Body of pancreas (tissue), 4 donors: ENCODE data around the gene RAB8B.

ENCODE experiments used
- POLR2A ChIP-seq, 3 donors: fragments of 450-650 bp; IDR thresholded peaks; one replicate each; pipeline ENCODE4 v1.6.1; 2016; ENCODE audit warnings: antibody characterized with exemption in 3 of 3, mild to moderate bottlenecking in 2 of 3
- TF ChIP-seq, protein P1 (sequence below), 7 experiments: fragments of 450-650 bp in 4 of 7; fragments of 200-600 bp in 3 of 7; sonication (generic) in 3 of 7; IDR thresholded peaks; one replicate each; pipeline ENCODE4 v1.5.1; 2016 to 2019; ENCODE audit warnings: antibody characterized with exemption in 7 of 7

DNA sequence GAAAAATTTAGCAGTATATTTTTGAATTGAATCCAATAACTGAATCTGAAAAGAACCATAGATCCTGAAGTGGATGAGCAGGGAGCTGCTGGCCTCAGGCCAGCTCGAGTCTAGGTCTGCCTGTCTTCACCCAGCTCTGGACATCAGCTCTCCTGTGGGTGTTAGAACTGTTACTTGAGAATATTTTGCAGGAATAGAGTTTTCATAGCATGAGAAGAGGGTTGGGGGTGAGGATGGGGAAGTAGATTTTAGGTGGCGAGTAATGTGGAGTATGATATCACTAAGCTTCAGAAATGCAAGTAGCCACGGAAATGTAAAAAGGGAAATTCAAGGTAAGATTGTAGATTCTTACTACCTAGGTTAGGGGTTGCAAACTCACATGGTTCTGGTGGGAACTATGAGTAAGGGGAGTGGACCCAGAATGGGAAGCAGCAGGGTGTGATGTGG lies 6.2 kb downstream of the RAB8B start:
- TF ChIP-seq, protein P1, sequence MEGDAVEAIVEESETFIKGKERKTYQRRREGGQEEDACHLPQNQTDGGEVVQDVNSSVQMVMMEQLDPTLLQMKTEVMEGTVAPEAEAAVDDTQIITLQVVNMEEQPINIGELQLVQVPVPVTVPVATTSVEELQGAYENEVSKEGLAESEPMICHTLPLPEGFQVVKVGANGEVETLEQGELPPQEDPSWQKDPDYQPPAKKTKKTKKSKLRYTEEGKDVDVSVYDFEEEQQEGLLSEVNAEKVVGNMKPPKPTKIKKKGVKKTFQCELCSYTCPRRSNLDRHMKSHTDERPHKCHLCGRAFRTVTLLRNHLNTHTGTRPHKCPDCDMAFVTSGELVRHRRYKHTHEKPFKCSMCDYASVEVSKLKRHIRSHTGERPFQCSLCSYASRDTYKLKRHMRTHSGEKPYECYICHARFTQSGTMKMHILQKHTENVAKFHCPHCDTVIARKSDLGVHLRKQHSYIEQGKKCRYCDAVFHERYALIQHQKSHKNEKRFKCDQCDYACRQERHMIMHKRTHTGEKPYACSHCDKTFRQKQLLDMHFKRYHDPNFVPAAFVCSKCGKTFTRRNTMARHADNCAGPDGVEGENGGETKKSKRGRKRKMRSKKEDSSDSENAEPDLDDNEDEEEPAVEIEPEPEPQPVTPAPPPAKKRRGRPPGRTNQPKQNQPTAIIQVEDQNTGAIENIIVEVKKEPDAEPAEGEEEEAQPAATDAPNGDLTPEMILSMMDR (IDR thresholded peaks at IDR 0.05) = no peak
- TF ChIP-seq POLR2A (IDR thresholded peaks at IDR 0.05) = no peak
